ENCODE measurements around the gene ZNF616.
A peak's percentile ranks its signal among the peaks of the same experiment; 100 is the strongest.
"Not testable (repeated sequence)": the region's sequence is repeated elsewhere in the genome, so short reads cannot be mapped to it uniquely, and the experiment has no call there.

ZNF616 gene

DNA sequence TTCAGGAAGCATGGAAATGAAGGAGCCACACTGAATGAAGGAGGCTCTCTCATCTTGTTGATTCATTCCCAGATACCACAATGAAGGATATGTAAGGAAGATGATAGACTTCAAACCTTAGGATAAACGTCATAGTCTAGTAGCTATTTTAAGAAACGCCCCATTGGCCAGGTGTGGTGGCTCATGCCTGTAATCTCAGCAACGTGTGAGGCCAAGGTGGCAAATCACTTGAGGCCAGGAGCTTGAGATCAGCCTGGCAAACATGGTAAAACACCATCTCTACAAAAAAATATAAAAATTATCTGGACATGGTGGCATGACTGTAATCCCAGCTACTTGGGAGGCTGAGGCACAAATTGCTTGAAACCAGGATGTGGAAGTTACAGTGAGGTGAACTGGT is 27.1 kb downstream of the ZNF616 start:
- DNase-seq (ENCODE audit: extremely low spot score, insufficient read length, low read depth) = no peak
- no peak for FAIRE-seq

DNA sequence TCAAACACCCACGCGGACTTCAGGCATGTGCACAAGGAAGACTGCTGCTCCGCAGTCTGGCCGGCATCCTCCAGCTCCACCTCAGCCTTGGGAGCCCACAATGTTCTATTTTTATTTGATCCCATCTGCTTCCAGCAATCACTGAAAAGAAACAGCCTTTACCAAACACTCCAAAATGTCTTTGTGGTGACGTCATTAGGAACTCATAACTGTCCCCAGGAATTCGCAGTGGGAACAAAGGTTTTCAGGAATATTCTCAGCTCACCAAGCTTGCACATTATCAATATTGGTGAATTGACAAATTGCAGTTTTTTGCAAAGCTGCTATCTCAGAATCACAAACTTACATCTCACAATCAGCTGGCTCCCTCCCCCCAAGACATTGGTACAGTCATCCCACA is 29.0 kb downstream of the ZNF616 start:
- DNase-seq (ENCODE audit: extremely low spot score, insufficient read length, low read depth) = no peak
- FAIRE-seq = no peak

DNA sequence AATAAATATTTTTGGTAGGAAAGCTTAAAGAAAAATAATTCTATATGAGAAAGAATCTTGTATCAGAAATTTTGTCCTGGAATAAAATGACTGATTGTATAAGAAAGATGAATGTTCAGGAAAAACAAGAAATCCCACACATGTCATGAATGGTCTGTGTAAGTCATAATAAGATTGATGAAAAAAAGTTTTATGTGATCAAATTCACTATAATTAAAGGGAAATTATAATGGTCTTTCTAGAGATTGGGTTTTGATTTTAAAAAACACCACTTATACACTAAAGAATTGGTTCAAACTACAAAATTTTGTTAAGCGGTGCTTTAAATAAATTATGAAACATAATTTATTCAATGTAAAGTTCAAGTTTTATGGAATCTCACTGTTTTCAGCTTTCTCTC is 37.0 kb downstream of the ZNF616 start:
- FAIRE-seq (no peak), DNase-seq (ENCODE audit: extremely low spot score, insufficient read length, low read depth) (no peak)

DNA sequence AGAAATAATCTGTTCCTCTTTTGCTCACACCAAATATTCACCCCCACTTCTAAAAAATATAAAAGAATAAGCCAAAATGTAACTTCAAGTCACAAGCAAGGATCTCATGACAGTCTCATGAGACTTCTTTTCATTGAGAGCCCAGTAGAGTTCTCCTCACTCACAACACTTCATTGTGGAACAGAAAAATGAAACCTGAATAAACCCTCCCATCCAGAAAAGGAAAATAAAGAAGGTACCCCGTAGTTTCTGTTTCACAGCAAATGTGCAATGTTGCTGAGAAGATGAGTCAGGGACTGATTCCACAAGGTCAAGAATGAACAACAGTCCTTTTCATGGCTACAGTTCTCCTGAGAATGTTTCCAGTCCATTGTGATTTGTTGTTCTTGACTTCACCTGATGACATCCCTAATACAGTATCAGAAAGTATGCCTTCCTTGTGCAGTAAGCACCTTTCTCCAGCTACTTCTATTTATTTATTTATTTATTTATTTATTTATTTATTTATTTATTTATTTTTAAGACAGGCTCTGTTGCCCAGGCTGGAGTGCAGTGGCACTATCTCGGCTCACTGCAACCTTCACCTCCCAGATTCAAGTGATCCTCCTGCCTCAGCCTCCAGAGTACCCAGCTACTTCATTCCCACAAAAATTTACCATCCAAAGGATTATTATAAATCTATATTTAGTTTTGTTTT is 37.7 kb downstream of the ZNF616 start:
- FAIRE-seq (no peak), DNase-seq (ENCODE audit: extremely low spot score, insufficient read length, low read depth) (no peak)

- DNase-seq (ENCODE audit: extremely low spot score, insufficient read length, low read depth) = no peak
- FAIRE-seq = no peak
These were observed 40.1 kb downstream of the ZNF616 start for GRCh38 chr19:52099497-52100138.

DNA sequence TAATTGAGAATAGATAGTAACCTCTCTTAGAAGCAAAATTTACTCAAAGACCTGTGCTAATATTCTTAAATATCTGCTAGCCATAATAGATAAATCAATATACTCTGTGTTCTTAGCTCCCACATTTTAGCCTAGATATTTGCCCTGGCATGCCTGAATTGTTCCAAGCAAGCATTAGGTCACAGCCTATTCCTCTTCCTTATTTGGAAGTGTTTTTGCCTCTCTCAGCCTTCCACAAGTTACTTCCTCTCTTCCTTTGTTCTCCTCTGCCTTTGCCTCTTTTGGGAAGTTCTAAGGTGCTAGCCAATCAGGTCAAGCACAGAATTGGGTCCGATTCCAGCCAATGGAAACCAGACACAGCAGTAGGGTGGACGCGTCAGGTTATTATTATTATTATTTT is 43.3 kb downstream of the ZNF616 start:
- not testable (repeated sequence) for DNase-seq (ENCODE audit: extremely low spot score, insufficient read length, low read depth); FAIRE-seq

- peak; percentile 58 for DNase-seq (ENCODE audit: extremely low spot score, insufficient read length, low read depth)
- peak; percentile 72 for FAIRE-seq
These were observed 44.3 kb downstream of the ZNF616 start, which contains the start of gene ZNF841 for GRCh38 chr19:52095172-52096014. Gene ZNF841, minus strand, starts transcription at chr19:52095765. Its CDS starts 10,964 bp downstream, at chr19:52084801.

- DNase-seq (ENCODE audit: extremely low spot score, insufficient read length, low read depth) = no peak
- FAIRE-seq = no peak
These were observed 45.1 kb downstream of the ZNF616 start for GRCh38 chr19:52094526-52095130.

DNA sequence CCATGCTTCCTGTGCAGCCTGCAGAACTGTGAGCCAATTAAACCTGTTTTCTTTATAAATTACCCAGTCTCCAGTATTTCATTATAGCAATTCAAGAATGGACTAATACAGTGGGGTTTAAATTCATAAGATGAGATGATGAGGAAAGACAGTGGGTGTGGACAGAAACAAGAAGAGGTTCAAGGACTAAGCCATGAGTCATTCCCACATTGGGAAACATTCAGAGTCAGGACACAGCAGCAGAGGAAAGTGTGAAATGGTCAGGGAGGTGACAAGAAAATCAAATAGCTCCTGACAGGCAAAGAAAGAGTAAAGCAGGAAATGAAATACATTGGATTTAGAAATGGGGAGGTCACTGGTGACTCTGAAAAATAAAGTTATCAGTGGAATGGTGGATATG is 53.3 kb downstream of the ZNF616 start:
- FAIRE-seq = no peak
- DNase-seq (ENCODE audit: extremely low spot score, insufficient read length, low read depth) = no peak

- FAIRE-seq (no peak), DNase-seq (ENCODE audit: extremely low spot score, insufficient read length, low read depth) (no peak)
These were observed 69.2 kb downstream of the ZNF616 start for GRCh38 chr19:52070496-52070895.

- no peak for FAIRE-seq
- DNase-seq (ENCODE audit: extremely low spot score, insufficient read length, low read depth) = no peak
These were observed 70.1 kb downstream of the ZNF616 start for GRCh38 chr19:52069653-52070052.

DNA sequence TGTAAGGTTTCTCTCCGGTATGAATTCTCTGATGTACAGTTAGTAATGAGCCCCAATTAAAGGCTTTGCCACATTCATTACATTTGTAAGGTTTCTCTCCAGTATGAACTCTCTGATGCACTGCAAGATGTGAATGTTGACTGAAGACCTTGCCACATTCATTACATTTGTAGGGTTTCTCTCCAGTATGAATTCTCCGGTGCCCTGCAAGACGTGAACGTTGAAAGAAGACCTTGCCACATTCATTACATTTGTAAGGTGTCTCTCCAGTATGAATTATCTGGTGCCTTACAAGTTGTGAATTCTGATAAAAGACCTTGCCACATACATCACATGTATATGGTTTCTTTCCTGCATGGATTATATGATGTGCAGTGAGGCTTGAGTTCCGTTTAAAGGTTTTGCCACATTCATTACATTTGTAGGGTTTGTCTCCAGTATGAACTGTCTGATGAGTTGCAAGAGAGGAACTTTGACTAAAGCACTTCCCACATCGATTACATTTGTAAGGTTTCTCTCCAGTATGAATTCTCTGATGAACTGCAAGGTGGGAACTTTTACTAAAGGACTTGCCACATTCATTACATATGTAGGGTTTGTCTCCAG is 73.4 kb downstream of the ZNF616 start:
- DNase-seq (ENCODE audit: extremely low spot score, insufficient read length, low read depth) (no peak), FAIRE-seq (no peak)

- DNase-seq (ENCODE audit: extremely low spot score, insufficient read length, low read depth) = no peak
- FAIRE-seq = no peak
These were observed 74.3 kb downstream of the ZNF616 start for GRCh38 chr19:52065399-52065798.

All from GM18507 (cell line).